Rectal smooth muscle tissue (tissue), 1 donor: ENCODE measurements around the gene CDKN1C.
A peak's percentile ranks its signal among the peaks of the same experiment; 100 is the strongest.

Source experiments
- H3K27ac ChIP-seq: one replicate; pipeline ENCODE4 v1.7.0; 2013; ENCODE audit warnings: low read depth, low read length, inconsistent platforms
- H3K27me3 ChIP-seq: one replicate; pipeline ENCODE4 v1.7.0; 2013; ENCODE audit warnings: low read length; ENCODE audit not compliant: control insufficient read depth, insufficient read depth
- H3K36me3 ChIP-seq: one replicate; pipeline ENCODE4 v1.7.0; 2013; ENCODE audit warnings: low read length; ENCODE audit not compliant: control insufficient read depth, insufficient read depth
- H3K4me1 ChIP-seq: one replicate; pipeline ENCODE4 v1.7.0; 2013; ENCODE audit warnings: low read length; ENCODE audit not compliant: control insufficient read depth, insufficient read depth
- H3K4me3 ChIP-seq: one replicate; pipeline ENCODE4 v1.7.0; 2013; ENCODE audit warnings: low read length
- H3K9ac ChIP-seq: one replicate; pipeline ENCODE4 v1.7.0; 2013; ENCODE audit warnings: low read length

The CDKN1C gene

DNA sequence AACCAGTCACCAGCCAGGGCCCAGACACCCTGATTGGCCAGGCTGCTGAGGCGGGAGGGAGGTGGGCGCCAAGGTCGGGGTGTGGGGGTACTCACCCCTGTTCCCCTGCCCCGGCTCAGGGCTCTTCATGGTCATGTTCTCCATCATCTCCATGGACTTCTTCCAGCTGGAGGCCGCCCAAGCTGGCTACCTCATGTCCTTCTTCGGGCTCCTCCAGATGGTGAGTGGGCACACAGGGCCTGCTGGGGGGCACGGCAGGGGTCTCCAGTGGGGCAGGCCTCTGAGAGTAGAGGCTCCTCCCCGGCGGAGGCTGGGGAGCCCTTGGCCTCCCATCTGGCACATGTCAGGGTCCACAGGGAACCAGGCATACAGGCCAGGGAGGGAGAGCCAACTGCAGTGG, 33.6 kb upstream of the CDKN1C start:
- Histone ChIP-seq H3K36me3 (no peaks in the 10 kb centered on the region), H3K27me3 (no peaks in the 10 kb centered on the region), H3K9ac (no peak overlapping the region), H3K27ac (no peak overlapping the region), H3K4me1 (no peaks in the 10 kb centered on the region), H3K4me3 (no peak overlapping the region)

DNA sequence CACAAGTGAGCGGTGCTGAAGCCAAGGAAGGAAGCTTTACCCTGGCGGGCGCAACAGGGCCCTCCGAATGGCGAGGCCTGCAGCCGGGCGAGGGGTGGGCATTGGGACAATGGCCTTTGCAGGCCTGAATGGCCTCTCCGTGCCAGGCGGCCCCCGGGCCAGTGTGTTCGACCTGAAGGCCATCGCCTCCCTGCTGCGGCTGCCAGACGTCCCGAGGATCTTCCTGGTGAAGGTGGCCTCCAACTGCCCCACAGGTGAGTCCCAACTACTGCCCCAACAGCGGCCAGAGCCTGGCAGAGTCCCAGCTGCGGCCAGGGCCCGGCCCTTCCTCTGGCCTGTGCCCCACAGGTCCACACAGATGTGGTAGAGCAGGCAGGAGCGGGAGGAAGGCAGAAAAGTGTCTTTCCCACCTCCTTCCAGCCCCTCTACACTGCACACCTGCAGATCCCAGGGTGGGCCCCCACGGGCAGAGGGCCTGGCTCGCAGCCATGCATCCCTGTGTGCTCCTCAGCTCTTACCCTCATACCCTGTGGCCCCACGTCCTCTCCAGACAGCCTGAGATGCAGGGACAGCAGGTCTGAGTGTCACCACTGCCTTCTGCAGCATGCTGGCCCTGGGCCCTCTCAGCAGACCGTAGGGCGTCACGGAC, 32.4 kb upstream of the CDKN1C start:
- Histone ChIP-seq H3K27ac (no peak overlapping the region), H3K36me3 (no peaks in the 10 kb centered on the region), H3K9ac (no peak overlapping the region), H3K4me3 (no peak overlapping the region), H3K4me1 (no peaks in the 10 kb centered on the region), H3K27me3 (no peaks in the 10 kb centered on the region)

DNA sequence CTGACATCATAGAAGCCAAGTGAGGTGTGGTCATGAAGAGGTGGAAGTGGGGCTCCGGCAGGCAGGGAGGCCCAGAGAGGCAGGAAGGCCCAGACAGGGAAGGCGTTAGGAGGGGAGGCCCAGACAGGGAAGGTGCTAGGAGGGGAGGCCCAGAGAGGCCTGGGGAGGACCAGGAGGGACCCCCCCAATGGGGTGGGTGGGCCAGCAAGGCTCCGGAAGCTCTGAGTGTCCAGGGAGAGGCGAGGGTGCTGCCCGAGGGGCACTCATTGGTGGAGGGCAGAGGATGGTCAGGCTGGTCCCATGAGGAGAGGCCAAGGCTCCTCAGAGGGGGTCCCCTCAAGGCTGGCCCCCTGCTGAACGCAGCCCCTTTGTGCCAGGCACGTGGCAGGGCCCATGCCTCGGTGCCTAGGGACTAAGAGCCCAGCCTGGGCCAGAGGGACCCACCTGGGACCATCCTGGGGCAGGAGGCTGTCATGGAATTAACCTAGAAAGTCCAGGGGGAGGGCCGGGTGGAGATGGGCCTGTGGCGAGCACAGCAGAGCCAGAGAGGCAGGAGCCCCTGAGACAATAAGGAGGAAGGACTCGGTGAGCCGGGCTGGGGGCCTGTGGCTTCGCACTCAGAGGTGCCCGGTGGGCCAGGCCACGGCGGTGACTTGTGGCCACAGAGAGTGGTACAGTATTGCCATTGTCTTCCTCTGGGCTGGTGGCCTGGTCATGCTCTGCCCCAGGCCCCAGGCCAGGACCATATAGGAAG, 31.5 kb upstream of the CDKN1C start:
- no peaks in the 10 kb centered on the region for H3K4me1 ChIP-seq

DNA sequence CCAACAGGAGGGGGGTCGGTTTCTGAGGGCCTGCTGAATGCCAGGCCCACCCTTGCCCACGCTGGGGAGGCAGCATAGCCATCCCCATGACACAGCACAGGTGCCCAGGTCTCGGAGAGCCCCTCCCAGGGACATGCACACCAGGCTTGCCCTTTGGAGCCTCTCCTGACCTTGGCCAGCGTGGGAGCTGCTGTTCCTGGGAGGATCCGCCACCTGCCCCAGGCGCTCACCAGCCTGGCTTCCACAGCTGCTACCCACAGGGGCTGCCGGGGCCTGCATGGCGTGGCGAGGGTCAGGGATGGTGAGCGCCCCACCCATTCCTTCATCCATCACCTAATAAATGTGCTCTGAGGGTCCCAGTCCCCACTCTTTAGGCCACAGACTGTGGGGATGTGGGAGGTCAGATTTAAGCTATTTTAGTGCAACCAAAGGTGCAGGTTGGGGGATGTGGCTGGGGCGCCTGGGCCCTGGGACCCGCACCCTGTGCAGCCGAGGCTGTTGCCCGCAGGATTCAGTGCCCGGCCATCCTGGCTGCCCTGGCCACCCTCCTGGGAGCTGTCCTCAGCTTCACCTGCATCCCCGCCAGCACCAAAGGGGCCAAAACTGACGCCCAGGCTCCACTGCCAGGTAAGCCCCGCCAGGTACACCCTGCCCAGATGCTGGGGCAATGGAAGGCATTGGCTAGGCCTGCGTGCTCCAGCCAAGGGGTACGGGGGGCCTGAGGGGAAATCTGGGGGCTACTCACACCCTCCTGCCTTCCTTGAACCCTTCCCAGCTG, 30.7 kb upstream of the CDKN1C start:
- Histone ChIP-seq H3K4me3 (no peak overlapping the region), H3K27me3 (no peaks in the 10 kb centered on the region), H3K9ac (no peak overlapping the region), H3K36me3 (no peaks in the 10 kb centered on the region), H3K4me1 (no peaks in the 10 kb centered on the region), H3K27ac (no peak overlapping the region)

More for the DNA sequence above, 31.5 kb upstream of the CDKN1C start:
- Histone ChIP-seq H3K36me3 (no peaks in the 10 kb centered on the region), H3K27ac (no peak overlapping the region), H3K27me3 (no peaks in the 10 kb centered on the region), H3K4me3 (no peak overlapping the region), H3K9ac (no peak overlapping the region)

DNA sequence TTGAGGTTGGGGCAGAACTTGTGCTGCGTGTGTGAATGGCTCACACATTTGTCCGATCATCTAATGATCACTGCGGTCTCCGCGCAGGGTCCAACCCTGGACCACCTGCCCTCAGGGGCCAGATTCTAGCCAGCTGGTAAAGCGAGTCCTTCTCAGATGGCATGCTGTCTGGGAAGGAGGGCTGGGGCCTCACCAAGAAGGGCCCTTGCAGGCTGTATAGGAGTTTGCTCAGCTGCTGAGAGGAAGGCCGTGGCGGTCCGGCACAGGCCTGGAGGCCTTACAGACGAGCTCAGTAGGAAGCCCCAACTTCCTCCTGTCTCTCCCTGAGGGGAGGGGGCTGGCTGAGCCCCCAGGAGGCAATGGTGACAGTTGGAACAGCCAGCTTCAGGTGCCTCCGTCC, 29.9 kb upstream of the CDKN1C start:
- H3K4me3 ChIP-seq, result no peak overlapping the region
- H3K36me3 ChIP-seq, result no peaks in the 10 kb centered on the region
- no peak overlapping the region for H3K9ac ChIP-seq
- H3K27ac ChIP-seq, result no peak overlapping the region
- H3K27me3 ChIP-seq, result no peaks in the 10 kb centered on the region
- no peaks in the 10 kb centered on the region for H3K4me1 ChIP-seq

DNA sequence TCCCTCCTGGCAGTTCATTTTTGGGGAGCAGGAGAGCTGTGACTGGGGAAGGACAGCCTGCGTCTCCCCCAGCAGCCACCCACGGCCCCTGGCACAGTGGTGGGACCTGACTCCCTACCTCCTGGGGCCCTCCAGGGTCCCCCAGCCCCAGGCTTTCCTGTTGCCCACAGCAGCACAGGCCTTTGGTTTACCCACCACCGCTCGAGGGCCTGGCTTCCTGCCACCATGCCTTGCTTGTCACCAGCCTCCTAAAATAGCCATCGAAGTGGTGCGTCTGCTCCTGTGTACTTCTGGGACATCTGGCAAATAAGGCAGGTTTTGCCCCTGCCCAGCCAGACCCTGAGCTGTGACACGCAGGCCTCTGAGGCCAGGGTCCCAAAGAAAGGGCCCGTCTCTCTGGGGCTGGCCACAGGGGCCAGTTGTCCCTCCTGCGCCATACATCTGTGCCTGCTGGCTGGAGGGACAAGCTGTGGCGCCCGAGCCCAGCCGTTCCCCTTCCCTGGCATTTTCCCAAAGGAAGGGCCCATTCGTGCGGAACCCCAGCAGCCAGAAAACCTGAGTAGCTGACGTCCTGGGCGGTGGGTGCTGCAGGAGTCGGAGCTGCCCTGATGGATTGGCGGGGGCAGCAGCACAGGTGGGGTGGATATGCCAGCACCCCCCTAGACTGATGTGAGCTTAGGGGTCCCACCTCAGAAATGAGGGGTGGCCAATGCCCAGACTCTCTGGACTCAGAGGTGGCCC, 29.1 kb upstream of the CDKN1C start:
- Histone ChIP-seq H3K27me3 (no peaks in the 10 kb centered on the region), H3K9ac (no peak overlapping the region), H3K36me3 (no peaks in the 10 kb centered on the region), H3K4me1 (no peaks in the 10 kb centered on the region), H3K4me3 (no peak overlapping the region), H3K27ac (no peak overlapping the region)

DNA sequence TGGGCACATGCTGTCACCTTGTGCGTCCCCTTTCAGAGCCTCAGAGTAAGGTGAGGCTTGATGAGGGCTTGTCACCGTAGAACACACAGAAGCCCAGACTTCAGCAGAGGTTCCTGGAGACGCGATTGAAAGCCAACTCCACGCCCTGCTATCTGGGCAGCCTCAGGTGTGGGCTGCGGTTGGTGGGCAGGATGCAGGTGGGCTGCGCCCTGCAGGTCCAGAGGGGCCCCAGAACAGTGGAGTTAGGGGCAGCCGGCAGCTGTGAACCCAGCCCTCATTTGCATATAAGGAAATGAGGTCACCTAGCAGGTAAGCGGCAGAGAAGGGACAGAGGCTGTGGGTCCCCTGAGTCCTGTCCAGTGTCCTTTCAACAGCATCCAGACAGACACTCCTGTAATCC, 28.2 kb upstream of the CDKN1C start:
- no peak overlapping the region for H3K27ac ChIP-seq
- H3K4me1 ChIP-seq, result no peaks in the 10 kb centered on the region
- H3K4me3 ChIP-seq, result no peak overlapping the region
- H3K27me3 ChIP-seq, result no peaks in the 10 kb centered on the region
- no peak overlapping the region for H3K9ac ChIP-seq
- H3K36me3 ChIP-seq, result no peaks in the 10 kb centered on the region

DNA sequence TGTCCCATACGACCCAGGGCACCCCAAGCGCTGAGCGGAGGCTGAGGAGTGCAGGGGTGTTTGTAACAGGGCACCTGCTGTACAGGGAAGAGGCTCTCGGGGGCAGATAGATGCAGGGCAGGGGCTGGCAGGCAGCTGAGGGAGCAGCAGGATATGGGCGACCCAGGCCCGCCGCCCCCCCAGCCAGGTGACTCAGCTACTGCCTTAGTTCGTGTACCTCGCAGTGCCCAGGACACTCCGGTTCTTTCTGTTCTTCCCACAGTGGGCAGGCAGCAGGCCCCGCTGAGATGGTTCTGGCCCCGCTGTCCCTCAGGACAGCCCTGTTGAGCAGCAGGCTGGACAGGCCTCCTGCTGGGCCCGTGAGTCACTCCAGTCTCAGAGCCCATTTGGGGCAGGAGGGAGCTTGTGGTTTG, 27.4 kb upstream of the CDKN1C start:
- H3K27ac ChIP-seq, result no peak overlapping the region
- H3K4me3 ChIP-seq, result peak overlapping the region; percentile 44
- no peaks in the 10 kb centered on the region for H3K4me1 ChIP-seq
- H3K27me3 ChIP-seq, result no peaks in the 10 kb centered on the region
- peak overlapping the region; percentile 30 for H3K9ac ChIP-seq
- H3K36me3 ChIP-seq, result no peaks in the 10 kb centered on the region

DNA sequence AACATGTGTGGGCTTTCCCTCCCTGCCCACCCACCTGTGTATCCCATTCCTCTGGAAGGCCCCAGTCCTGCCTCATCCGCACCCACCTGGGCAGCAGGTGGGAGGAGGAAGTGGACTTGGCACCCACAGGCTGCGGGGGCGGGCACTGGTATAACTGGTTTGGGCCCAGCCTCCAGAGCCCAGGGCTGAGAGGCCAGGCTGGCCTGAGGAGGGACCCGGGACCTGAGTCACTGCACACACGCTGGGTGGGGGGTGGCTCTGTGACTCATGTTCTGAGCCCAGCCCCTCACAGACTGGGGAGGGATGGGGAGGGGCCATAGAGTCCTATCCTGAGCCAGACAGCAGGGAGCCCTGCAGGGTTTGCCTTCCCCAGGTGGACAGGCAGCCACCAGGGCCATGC, 26.9 kb upstream of the CDKN1C start:
- no peaks in the 10 kb centered on the region for H3K4me1 ChIP-seq
- no peak overlapping the region for H3K27ac ChIP-seq
- peak overlapping the region; percentile 30 for H3K9ac ChIP-seq
- no peaks in the 10 kb centered on the region for H3K36me3 ChIP-seq
- H3K4me3 ChIP-seq, result no peak overlapping the region
- H3K27me3 ChIP-seq, result no peaks in the 10 kb centered on the region

DNA sequence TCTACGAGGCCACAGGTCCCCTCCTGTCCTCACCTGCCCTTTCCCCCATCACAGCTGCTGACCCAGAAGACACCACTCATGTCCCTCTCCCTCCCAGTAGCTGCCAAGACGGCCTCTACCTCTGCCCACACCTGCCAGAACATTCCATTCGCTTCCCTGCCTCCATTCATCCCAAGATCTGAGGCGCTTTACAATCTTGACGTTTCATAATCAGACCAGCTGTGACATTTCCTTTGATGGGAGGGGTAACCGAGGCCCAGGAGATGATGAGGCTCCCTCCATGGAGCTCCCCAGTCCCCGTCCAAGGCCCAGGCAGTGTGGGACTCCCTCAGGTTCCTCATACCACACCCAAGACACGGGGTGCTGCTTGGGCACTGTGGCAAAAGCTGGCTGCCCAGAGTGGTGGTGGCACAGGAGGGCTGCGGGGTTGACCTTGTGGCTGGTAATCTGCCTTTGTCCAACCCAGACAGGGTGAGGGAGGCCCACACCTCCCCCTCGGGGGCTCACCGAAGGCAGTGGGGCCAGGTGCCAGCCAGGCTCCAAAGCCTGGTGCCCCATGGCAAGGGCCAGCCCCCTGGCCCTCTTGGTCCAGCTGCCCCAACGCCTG, 26.3 kb upstream of the CDKN1C start:
- Histone ChIP-seq H3K9ac (no peak overlapping the region), H3K36me3 (no peaks in the 10 kb centered on the region), H3K27ac (no peak overlapping the region), H3K4me1 (no peaks in the 10 kb centered on the region), H3K27me3 (no peaks in the 10 kb centered on the region), H3K4me3 (no peak overlapping the region)

DNA sequence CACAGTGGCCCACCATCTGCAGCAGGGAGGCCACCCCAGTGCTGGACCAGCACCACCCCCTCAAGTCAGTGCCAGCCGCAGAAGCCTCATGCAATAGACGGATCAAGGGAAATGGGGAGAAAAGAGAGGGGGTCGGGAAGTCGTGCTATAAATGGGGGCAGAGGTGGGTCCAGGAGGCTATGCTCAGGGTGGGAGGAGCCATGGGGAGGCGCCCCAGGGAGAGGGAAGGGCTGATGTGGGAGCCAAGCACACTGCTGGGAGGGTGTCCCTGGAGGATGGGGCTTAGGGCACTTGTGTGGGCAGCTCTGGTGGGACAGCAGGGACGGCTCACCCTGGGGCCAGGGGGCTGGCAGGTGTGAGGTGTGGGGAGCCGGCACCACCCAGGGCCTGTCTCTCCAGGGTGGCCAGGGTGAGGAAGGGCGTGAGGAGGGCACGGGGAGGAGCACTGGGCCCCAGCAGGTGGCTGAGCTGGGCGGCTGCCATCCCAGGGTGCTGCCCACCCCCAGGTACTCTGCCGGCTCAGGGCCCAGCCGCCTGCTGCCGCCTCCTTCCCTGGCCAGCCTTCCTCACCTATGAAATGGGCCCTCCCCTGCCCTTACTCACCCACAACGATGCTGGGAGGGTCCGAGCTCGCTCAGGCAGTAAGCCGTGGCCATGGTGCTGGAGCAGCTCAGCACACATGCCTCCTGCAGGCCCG, 25.7 kb upstream of the CDKN1C start:
- Histone ChIP-seq H3K27ac (no peak overlapping the region), H3K27me3 (no peaks in the 10 kb centered on the region), H3K4me1 (no peaks in the 10 kb centered on the region), H3K36me3 (no peaks in the 10 kb centered on the region), H3K4me3 (no peak overlapping the region), H3K9ac (no peak overlapping the region)
